Stimulated activated CD4-positive, alpha-beta T cell treated with anti-CD3 and anti-CD28 coated beads, Interleukin-1b, Interleukin-23, amount 100 ng/mL, for 4 hours (primary cell): ENCODE results near the gene ARFIP1.

Source experiments
- DNase-seq, 2 donors: peaks; one replicate each; pipeline ENCODE4 v3.0.0-alpha.2; 2020; ENCODE audit warnings: low read depth in 2 of 2

Gene ARFIP1

GRCh38 chr4:152938237-152938947 is 158.6 kb downstream of the ARFIP1 start:
- DNase-seq = no peak

- no peak for DNase-seq
These were observed 159.9 kb downstream of the ARFIP1 start for GRCh38 chr4:152939621-152940020.

- DNase-seq = no peak
These were observed 160.7 kb downstream of the ARFIP1 start for GRCh38 chr4:152940461-152940860.

GRCh38 chr4:152941411-152941810 is 161.7 kb downstream of the ARFIP1 start:
- no peak for DNase-seq

- no peak for DNase-seq
These were observed 162.6 kb downstream of the ARFIP1 start for GRCh38 chr4:152942346-152942745.

GRCh38 chr4:152943672-152944071 is 163.9 kb downstream of the ARFIP1 start:
- DNase-seq = no peak

GRCh38 chr4:152944666-152945320 is 165.0 kb downstream of the ARFIP1 start:
- DNase-seq = no peak

GRCh38 chr4:152945639-152946038 is 165.9 kb downstream of the ARFIP1 start:
- DNase-seq = no peak

GRCh38 chr4:152946446-152946845 is 166.7 kb downstream of the ARFIP1 start:
- no peak for DNase-seq

GRCh38 chr4:152947311-152947710 is 167.6 kb downstream of the ARFIP1 start:
- no peak for DNase-seq

- DNase-seq = no peak
These were observed 170.2 kb downstream of the ARFIP1 start for GRCh38 chr4:152949930-152950329.

GRCh38 chr4:152950402-152951274 is 170.9 kb downstream of the ARFIP1 start:
- DNase-seq = no peak

GRCh38 chr4:152951348-152951747 is 171.6 kb downstream of the ARFIP1 start:
- DNase-seq = no peak

- DNase-seq = no peak
These were observed 173.8 kb downstream of the ARFIP1 start for GRCh38 chr4:152953514-152953913.

GRCh38 chr4:152954741-152955140 is 175.0 kb downstream of the ARFIP1 start:
- DNase-seq = no peak

- DNase-seq = no peak
These were observed 176.4 kb downstream of the ARFIP1 start for GRCh38 chr4:152956147-152956546.

- no peak for DNase-seq
These were observed 177.1 kb downstream of the ARFIP1 start for GRCh38 chr4:152956650-152957436.

GRCh38 chr4:152957437-152958171 is 177.8 kb downstream of the ARFIP1 start:
- no peak for DNase-seq

- no peak for DNase-seq
These were observed 179.3 kb downstream of the ARFIP1 start for GRCh38 chr4:152959080-152959479.

- DNase-seq = no peak
These were observed 180.3 kb downstream of the ARFIP1 start for GRCh38 chr4:152960082-152960481.
